PC-3 (cell line): Measurements from ENCODE around the gene MMGT1.

Experiments
- EZH2 ChIP-seq: fragments of 300-600 bp; sonication (generic); IDR thresholded peaks from one replicate; pipeline ENCODE4 v1.6.1; 2017; ENCODE audit warnings: antibody characterized with exemption, mild to moderate bottlenecking, low read length; ENCODE audit not compliant: unreplicated experiment
- TF ChIP-seq, protein P1 (sequence below): fragments of 300-600 bp; sonication (generic); conservative IDR thresholded peaks from 2 replicates; pipeline ENCODE4 v1.5.1; 2017; ENCODE audit warnings: antibody characterized with exemption, low read depth, mild to moderate bottlenecking, low read length

GRCh38 chrX:135981010-135981409 is 7.2 kb upstream of the MMGT1 start:
- TF ChIP-seq, protein P1, sequence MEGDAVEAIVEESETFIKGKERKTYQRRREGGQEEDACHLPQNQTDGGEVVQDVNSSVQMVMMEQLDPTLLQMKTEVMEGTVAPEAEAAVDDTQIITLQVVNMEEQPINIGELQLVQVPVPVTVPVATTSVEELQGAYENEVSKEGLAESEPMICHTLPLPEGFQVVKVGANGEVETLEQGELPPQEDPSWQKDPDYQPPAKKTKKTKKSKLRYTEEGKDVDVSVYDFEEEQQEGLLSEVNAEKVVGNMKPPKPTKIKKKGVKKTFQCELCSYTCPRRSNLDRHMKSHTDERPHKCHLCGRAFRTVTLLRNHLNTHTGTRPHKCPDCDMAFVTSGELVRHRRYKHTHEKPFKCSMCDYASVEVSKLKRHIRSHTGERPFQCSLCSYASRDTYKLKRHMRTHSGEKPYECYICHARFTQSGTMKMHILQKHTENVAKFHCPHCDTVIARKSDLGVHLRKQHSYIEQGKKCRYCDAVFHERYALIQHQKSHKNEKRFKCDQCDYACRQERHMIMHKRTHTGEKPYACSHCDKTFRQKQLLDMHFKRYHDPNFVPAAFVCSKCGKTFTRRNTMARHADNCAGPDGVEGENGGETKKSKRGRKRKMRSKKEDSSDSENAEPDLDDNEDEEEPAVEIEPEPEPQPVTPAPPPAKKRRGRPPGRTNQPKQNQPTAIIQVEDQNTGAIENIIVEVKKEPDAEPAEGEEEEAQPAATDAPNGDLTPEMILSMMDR, result no peak
- TF ChIP-seq EZH2, result no peak
